Testis (tissue), 3 donors: ENCODE data around the gene BAHCC1. TPM values are rescaled to one million over a fixed set of nuclear protein-coding genes. Genes with fewer than 3 reads are reported as not detected.

Experiments
- DNase-seq: peaks from one replicate; pipeline ENCODE4 v3.0.0-alpha.2; 2019
- H3K27ac ChIP-seq, 2 donors: fragments of 200-600 bp; sonication (generic); one replicate each; pipeline ENCODE4 v1.5.1; 2019
- H3K27me3 ChIP-seq: fragments of 200-600 bp; sonication (generic); one replicate; pipeline ENCODE4 v1.5.1; 2019
- H3K36me3 ChIP-seq: fragments of 200-600 bp; sonication (generic); one replicate; pipeline ENCODE4 v1.5.1; 2017; ENCODE audit warnings: low read depth; ENCODE audit errors: missing control alignments
- H3K4me1 ChIP-seq: fragments of 200-600 bp; sonication (generic); one replicate; pipeline ENCODE4 v1.5.1; 2019
- H3K4me3 ChIP-seq, 2 donors: fragments of 200-600 bp; sonication (generic); one replicate each; pipeline ENCODE4 v1.5.1; 2017 to 2019
- H3K9me3 ChIP-seq: fragments of 200-600 bp; sonication (generic); one replicate; pipeline ENCODE4 v1.5.1; 2017
- POLR2A ChIP-seq: fragments of 450-650 bp; IDR thresholded peaks from one replicate; pipeline ENCODE4 v1.6.1; 2017; ENCODE audit warnings: antibody characterized with exemption, mild to moderate bottlenecking, moderate library complexity
- WGBS, 2 donors: methylation state at CpG; one replicate each; pipeline ENCODE4 v1.1.5; 2018; 5-methylcytosine and 5-hydroxymethylcytosine counted together
- intact Hi-C: fragments of 100-400 bp; cut with DNase I; formaldehyde crosslinking; loops from one replicate; pipeline ENCODE4 v1.15.1; 2023; ENCODE audit warnings: low total_unique reads
- polyA plus RNA-seq: library from polyadenylated mRNA; stranded (reverse); fragments of 350-450 nt; fragmentation: Illumina TruSeq; extraction: RNeasy Lipid Tissue Mini Kit (QIAGEN cat#74804); gene quantifications from one replicate; pipeline ENCODE4 v1.2.3, GENCODE V29; 2014; ENCODE audit warnings: low read depth, low replicate concordance; ENCODE audit not compliant: insufficient read depth
- total RNA-seq, 2 donors: library from RNA; depleted of rRNA; stranded (reverse); fragments of >200 nt; gene quantifications; one replicate each; pipeline ENCODE4 v1.2.3, GENCODE V29; 2016
- TF ChIP-seq, protein P1 (sequence below), 3 experiments: fragments of 450-650 bp in 2 of 3; fragments of 200-600 bp in 1 of 3; sonication (generic) in 1 of 3; IDR thresholded peaks; one replicate each; pipeline ENCODE4 v1.5.1; 2016 to 2019; ENCODE audit warnings: antibody characterized with exemption in 3 of 3, mild to moderate bottlenecking in 2 of 3, moderate library complexity in 1 of 3

BAHCC1 gene
- total and polyA plus RNA-seq, 3 donors from 2014 or later, result 11.3 to 30.2 (median 29.2) TPM

DNA sequence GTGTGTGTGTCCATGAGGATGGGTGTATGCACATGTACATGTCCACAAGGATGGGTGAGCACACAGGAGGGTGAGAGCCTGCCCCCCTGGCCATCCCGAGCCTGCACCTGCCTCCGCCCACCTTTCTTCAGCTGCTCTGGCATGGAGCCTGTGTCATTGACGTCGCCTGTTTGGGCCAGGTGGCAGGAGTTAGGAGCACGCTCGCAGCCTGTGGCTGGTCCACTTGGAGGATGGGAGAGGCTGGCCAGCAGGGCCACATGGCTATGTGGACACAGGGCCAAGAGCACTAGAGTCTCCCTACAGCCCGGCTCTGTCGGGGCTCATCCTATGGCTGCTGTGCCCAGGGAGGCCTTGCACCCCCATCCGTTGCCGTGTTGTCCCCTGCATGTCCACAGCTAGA, 21.4 kb downstream of the BAHCC1 start:
- H3K4me1 ChIP-seq, result peaks cover 29% of the 10 kb centered on the region
- DNase-seq, result no peak
- H3K9me3 ChIP-seq, result no peaks in the 10 kb centered on the region
- H3K4me3 ChIP-seq, result no peak overlapping the region
- WGBS, 2 donors, result 83% methylated on average over 10 of the region's 10 CpGs; no CpG with 5 or more reads in 1 of the 2 donors
- intact Hi-C loops, result no loop called here
- no peaks in the 10 kb centered on the region for H3K27me3 ChIP-seq
- TF ChIP-seq, protein P1, sequence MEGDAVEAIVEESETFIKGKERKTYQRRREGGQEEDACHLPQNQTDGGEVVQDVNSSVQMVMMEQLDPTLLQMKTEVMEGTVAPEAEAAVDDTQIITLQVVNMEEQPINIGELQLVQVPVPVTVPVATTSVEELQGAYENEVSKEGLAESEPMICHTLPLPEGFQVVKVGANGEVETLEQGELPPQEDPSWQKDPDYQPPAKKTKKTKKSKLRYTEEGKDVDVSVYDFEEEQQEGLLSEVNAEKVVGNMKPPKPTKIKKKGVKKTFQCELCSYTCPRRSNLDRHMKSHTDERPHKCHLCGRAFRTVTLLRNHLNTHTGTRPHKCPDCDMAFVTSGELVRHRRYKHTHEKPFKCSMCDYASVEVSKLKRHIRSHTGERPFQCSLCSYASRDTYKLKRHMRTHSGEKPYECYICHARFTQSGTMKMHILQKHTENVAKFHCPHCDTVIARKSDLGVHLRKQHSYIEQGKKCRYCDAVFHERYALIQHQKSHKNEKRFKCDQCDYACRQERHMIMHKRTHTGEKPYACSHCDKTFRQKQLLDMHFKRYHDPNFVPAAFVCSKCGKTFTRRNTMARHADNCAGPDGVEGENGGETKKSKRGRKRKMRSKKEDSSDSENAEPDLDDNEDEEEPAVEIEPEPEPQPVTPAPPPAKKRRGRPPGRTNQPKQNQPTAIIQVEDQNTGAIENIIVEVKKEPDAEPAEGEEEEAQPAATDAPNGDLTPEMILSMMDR (IDR thresholded peaks at IDR 0.05), result no peak
- no peak for TF ChIP-seq POLR2A
- no peaks in the 10 kb centered on the region for H3K36me3 ChIP-seq
- H3K27ac ChIP-seq, result no peak overlapping the region

- H3K27me3 ChIP-seq, result no peaks in the 10 kb centered on the region
- no peak for DNase-seq
- H3K9me3 ChIP-seq, result no peaks in the 10 kb centered on the region
- no peaks in the 10 kb centered on the region for H3K36me3 ChIP-seq
- TF ChIP-seq, protein P1 (IDR thresholded peaks at IDR 0.05), result no peak
- TF ChIP-seq POLR2A, result no peak
- intact Hi-C loops, result no loop called here
- H3K4me1 ChIP-seq, result peaks cover 36% of the 10 kb centered on the region
- 71 to 83% methylated on average over 19 to 37 of the region's 38 CpGs for WGBS, 2 donors
- H3K4me3 ChIP-seq, result no peak overlapping the region
- H3K27ac ChIP-seq, result no peak overlapping the region
Measured at GRCh38 chr17:81417049-81417878, 22.0 kb downstream of the BAHCC1 start.

DNA sequence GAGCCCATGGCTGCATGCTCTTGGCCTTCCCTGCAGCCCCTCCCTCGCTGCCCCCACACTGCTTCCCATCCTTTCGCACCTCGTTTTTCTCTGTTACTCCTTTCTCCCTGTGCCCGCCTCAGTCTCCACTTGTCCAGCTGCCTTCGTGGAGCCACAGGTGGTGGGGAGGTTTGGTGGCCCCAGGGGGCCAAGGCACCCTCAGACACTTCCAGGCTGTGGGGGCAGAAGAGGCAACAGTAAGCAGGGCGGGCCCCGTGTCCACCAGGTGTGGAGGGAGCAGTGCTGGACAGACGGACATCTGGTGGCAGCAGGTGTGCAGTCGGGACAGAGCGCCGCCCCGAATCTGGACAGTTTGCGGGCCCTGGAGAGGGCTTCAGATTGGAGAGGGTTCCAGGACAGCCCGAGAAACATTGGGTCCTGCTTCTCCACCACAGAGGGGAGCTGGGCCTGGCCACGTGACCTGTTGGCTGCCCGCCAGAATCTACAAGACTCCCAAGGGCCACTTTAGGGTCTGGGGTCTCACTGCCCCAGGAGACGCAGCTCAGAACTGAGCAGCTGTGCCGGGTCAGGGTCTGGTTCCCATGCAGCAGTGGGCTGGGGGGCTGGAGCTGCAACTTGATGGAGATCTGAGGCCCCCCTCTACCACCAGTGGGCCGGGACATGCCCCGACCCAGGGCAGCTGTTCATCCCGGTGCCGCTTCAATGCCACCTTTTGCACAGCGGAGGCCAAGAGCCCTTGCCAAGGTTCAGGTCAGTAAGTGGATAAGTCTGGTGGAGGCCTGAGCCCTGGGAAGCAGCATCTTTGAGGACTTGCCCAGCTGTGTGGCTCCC, 22.8 kb downstream of the BAHCC1 start:
- WGBS, 2 donors, result 81 to 85% methylated on average over 17 to 20 of the region's 23 CpGs
- DNase-seq, result no peak
- Histone ChIP-seq H3K27me3 (no peaks in the 10 kb centered on the region), H3K36me3 (no peaks in the 10 kb centered on the region), H3K27ac (no peak overlapping the region), H3K4me1 (peaks cover 44% of the 10 kb centered on the region), H3K9me3 (no peaks in the 10 kb centered on the region), H3K4me3 (no peak overlapping the region)
- intact Hi-C loops, result no loop called here
- no peak for TF ChIP-seq POLR2A

GRCh38 chr17:81418710-81419318, 23.6 kb downstream of the BAHCC1 start:
- 56 to 64% methylated on average over 4 to 14 of the region's 14 CpGs for WGBS, 2 donors
- TF ChIP-seq, protein P1 (IDR thresholded peaks at IDR 0.05), result no peak
- no peak for TF ChIP-seq POLR2A

More at GRCh38 chr17:81418710-81419318, 23.6 kb downstream of the BAHCC1 start:
- Histone ChIP-seq H3K36me3 (no peaks in the 10 kb centered on the region), H3K27ac (peak overlapping the region in 1 of 2 donors; percentile 3), H3K4me3 (no peak overlapping the region), H3K4me1 (peaks cover 51% of the 10 kb centered on the region), H3K27me3 (no peaks in the 10 kb centered on the region), H3K9me3 (no peaks in the 10 kb centered on the region)
- DNase-seq, result no peak
- intact Hi-C loops, result no loop called here
